ENCODE measurements around the gene MRPS33. TPM values are rescaled to one million over a fixed set of nuclear protein-coding genes. Genes with fewer than 3 reads are reported as not detected.

MRPS33 gene
- total RNA-seq, 2 donors from 2014 or later = 4.6 to 9.9 TPM

DNA sequence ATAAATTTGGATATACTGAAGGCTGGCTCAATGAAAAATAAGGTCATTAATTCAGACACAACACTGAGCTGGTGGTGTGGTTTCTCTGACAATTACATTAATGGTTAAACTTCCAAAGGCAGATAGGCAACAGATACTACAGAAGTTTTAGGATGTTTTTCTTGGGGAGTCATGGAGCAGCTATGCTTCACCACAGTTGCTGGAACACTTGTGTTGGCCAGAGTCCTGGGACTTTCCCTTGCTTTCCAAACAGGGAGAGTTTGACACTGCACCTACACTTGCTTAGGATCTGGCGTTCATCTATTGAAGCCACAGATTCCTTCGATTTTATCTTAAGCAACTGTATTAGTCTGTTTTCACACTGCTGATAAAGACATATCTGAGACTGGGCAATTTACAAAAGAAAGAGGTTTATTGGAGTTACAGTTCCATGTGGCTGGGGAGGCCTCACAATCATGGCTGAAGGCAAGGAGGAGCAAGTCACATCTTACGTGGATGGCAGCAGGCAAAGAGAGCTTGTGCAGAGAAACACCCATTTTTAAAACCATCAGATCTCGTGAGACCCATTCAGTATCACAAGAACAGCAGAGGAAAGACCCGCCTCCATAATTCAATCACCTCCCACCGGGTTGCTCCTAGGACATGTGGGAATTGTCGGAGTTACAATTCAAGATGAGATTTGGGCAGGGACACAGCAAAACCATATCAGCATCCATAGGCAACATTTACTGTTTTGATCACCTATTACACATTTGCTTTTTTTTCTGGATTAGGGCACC, 31.3 kb upstream of the MRPS33 start:
- Histone ChIP-seq H3K4me3 (no peak overlapping the region), H3K27me3 (no peaks in the 10 kb centered on the region), H3K27ac (no peak overlapping the region), H3K4me1 (no peaks in the 10 kb centered on the region), H3K9me3 (no peaks in the 10 kb centered on the region), H3K36me3 (replicated peaks in 1 of 2; ENCODE audit: insufficient read depth in 1 of 2, low read depth in 2 of 2) (no peaks in the 10 kb centered on the region)
- ATAC-seq (no peak), DNase-seq (no peak)
- WGBS, 2 donors = 64 to 79% methylated on average over 7 of the region's 7 CpGs
- TF ChIP-seq, protein P1, sequence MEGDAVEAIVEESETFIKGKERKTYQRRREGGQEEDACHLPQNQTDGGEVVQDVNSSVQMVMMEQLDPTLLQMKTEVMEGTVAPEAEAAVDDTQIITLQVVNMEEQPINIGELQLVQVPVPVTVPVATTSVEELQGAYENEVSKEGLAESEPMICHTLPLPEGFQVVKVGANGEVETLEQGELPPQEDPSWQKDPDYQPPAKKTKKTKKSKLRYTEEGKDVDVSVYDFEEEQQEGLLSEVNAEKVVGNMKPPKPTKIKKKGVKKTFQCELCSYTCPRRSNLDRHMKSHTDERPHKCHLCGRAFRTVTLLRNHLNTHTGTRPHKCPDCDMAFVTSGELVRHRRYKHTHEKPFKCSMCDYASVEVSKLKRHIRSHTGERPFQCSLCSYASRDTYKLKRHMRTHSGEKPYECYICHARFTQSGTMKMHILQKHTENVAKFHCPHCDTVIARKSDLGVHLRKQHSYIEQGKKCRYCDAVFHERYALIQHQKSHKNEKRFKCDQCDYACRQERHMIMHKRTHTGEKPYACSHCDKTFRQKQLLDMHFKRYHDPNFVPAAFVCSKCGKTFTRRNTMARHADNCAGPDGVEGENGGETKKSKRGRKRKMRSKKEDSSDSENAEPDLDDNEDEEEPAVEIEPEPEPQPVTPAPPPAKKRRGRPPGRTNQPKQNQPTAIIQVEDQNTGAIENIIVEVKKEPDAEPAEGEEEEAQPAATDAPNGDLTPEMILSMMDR (IDR thresholded peaks at IDR 0.05) = no peak
- TF ChIP-seq POLR2A (IDR thresholded peaks at IDR 0.05) = no peak
- intact Hi-C loops (cut with DNase I) = no loop called here

DNA sequence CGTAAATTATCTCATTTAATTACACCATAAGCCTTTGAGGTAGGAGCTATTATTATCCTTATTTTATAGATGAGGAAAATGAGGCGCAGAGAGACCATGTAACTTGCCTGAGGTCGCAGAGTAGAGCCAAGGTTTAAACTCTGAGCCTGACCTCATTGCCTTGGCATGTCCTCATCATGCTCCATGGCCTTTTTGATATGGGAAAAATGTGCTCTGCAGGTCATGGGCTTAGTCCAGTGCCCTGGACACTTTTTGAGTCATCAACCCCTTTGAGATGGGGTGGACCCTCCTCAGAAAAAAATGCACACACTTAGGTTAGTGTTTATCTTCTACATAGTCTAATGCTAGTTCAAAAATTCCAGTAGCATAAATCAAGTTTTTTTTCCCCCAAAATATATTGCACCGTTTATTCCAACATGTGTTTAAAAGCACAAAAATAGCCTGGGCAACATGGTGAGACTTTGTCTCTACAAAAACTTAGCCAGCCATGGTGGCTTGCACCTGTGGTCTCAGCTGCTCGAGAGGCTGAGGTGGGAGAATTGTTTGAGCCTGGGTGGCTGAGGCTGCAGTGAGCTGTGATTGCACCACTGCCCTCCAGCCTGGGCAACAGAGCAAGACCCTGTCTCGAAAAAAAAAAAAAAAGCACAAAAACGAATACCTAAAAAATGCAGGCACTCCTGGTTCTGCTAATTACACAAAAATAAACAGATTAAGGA, 30.5 kb upstream of the MRPS33 start:
- H3K27me3 ChIP-seq = no peaks in the 10 kb centered on the region
- no peak for ATAC-seq
- no peaks in the 10 kb centered on the region for H3K4me1 ChIP-seq
- WGBS, 2 donors = 34 to 37% methylated on average over 7 of the region's 7 CpGs
- no peak overlapping the region for H3K27ac ChIP-seq
- H3K36me3 ChIP-seq (replicated peaks in 1 of 2; ENCODE audit: insufficient read depth in 1 of 2, low read depth in 2 of 2) = no peaks in the 10 kb centered on the region
- intact Hi-C loops (cut with DNase I) = no loop called here
- H3K4me3 ChIP-seq = no peak overlapping the region
- no peaks in the 10 kb centered on the region for H3K9me3 ChIP-seq
- DNase-seq = no peak
- no peak for TF ChIP-seq POLR2A (IDR thresholded peaks at IDR 0.05)
- TF ChIP-seq, protein P1 (IDR thresholded peaks at IDR 0.05) = no peak

DNA sequence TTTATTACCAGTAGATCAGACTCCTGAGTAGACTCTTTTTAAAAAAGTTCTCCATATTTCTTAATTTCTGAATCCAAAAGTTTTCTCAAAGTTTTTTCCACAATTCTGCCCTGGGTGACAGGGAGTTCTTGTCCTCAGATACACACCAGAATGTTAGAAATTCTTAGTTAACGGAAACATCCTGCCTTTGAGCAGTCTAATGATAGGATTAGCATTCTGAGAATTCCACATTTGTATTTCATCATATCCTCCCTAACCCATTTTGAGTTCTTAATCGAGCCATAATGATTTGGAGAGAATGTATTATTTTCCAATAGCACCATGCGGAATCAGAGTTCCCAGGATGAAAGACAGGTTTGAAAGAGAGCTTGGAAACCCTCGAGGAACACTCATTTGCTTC, 28.9 kb upstream of the MRPS33 start:
- no peaks in the 10 kb centered on the region for H3K36me3 ChIP-seq (replicated peaks in 1 of 2; ENCODE audit: insufficient read depth in 1 of 2, low read depth in 2 of 2)
- TF ChIP-seq, protein P1 (IDR thresholded peaks at IDR 0.05) = no peak
- TF ChIP-seq POLR2A (IDR thresholded peaks at IDR 0.05) = no peak
- H3K4me3 ChIP-seq = no peak overlapping the region
- no peak overlapping the region for H3K27ac ChIP-seq
- no peaks in the 10 kb centered on the region for H3K4me1 ChIP-seq
- H3K27me3 ChIP-seq = no peaks in the 10 kb centered on the region
- ATAC-seq = no peak
- no peaks in the 10 kb centered on the region for H3K9me3 ChIP-seq
- 60 to 66% methylated on average over 4 of the region's 4 CpGs for WGBS, 2 donors
- DNase-seq = no peak
- intact Hi-C loops (cut with DNase I) = no loop called here

DNA sequence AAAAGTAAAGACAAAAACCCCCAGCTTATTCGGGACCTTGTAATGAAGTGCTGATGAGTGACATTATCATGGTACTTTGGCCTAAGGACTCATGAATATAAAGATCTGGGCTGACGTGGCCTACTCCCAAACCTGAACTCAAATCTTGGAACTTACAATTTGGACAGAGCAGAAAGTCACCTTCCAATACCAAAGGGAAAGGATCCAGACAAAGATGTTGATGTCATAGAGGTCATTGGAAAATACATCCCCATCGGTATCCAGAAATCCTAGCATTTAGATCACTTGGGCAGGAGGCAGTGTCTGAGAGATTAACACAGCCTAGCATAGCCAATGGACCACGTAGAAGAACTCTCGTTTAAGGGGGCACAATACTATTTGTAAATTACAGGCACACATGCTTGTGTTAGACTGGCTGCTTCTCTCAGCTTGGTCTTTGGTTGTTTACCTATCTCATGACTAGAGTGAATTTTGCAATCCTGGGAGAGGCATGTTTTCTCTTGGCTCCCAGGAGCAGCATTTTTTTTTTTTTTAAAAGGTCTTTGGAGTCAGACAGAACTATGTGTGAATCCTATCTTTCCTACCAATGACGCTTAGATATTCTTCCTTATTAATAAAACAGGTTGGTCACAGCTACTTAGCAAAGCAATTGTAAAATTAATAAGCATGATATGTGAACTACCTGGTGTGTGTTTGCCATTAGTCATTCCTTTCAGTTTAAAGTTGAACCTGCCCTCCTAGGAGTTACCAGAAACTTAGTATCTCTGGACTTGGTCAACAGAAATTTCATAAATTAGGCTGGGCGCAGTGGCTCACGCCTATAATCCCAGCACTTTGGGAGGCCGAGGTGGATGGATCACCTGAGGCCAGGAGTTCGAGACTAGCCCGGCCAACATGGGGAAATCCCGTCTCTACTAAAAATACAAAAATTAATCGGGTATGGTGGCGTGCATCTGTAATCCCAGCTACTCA, 27.8 kb upstream of the MRPS33 start:
- no peaks in the 10 kb centered on the region for H3K36me3 ChIP-seq (replicated peaks in 1 of 2; ENCODE audit: insufficient read depth in 1 of 2, low read depth in 2 of 2)
- intact Hi-C loops (cut with DNase I) = no loop called here
- ATAC-seq (no peak), DNase-seq (no peak)
- no peaks in the 10 kb centered on the region for H3K4me1 ChIP-seq
- no peaks in the 10 kb centered on the region for H3K27me3 ChIP-seq
- no peaks in the 10 kb centered on the region for H3K9me3 ChIP-seq
- H3K4me3 ChIP-seq = no peak overlapping the region
- no peak for TF ChIP-seq POLR2A (IDR thresholded peaks at IDR 0.05)
- TF ChIP-seq, protein P1 (IDR thresholded peaks at IDR 0.05) = no peak
- no peak overlapping the region for H3K27ac ChIP-seq
- 69 to 74% methylated on average over 14 of the region's 14 CpGs for WGBS, 2 donors
